ENCODE results near the gene COMT.
"Not testable (repeated sequence)": the region's sequence is repeated elsewhere in the genome, so short reads cannot be mapped to it uniquely, and the experiment has no call there.

The COMT gene

DNA sequence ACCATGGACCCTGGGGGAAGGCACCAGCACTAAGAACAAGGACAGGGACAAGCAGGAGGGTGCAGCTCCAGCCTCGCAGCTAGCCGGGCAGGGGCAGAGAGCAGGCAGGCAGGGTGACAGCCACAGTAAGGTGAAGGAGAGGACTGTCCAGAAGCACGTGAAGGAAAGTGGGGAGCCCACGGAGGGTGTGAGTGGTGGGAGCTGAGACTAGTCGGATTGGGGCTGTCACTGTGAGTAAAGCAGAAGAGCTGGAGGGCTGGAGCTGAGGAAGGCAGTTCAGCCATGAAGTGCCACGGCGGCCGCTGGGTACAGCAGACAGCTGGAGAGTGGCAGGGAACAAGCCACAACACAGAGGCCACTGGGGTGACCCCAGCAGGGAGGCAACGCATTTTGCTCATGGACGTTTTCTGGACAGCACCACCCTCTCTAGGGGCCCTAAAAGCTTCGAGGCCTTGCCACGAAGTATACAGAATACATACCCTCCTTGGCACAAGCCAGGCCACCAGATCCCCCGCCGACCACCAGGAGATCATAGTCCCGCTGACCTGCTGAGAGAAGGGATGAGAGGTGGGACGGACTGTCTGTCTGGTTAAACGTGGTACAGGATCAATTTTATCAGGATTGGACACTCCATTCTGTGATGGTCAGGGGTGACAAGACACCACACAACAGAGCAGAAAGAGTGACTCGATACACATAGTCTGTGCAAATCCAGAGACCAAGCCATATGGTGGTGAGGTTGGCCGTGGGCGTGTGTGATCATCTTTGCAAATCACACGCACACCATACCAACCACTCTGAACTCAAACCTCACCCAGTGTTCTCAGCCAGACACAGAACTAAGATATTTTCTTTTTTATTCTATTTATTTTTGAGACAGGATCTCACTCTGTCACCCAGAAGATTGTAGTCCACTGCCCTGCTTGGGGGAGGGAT, 10.8 kb upstream of the COMT start:
- no peak for DNase-seq (ENCODE audit: low read depth)
- no peak overlapping the region for H3K4me3 ChIP-seq (ENCODE audit: low read depth, low read length)
- TF ChIP-seq, protein P1, sequence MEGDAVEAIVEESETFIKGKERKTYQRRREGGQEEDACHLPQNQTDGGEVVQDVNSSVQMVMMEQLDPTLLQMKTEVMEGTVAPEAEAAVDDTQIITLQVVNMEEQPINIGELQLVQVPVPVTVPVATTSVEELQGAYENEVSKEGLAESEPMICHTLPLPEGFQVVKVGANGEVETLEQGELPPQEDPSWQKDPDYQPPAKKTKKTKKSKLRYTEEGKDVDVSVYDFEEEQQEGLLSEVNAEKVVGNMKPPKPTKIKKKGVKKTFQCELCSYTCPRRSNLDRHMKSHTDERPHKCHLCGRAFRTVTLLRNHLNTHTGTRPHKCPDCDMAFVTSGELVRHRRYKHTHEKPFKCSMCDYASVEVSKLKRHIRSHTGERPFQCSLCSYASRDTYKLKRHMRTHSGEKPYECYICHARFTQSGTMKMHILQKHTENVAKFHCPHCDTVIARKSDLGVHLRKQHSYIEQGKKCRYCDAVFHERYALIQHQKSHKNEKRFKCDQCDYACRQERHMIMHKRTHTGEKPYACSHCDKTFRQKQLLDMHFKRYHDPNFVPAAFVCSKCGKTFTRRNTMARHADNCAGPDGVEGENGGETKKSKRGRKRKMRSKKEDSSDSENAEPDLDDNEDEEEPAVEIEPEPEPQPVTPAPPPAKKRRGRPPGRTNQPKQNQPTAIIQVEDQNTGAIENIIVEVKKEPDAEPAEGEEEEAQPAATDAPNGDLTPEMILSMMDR (conservative IDR thresholded peaks at IDR 0.05; ENCODE audit: low read depth, low read length): no peak

DNA sequence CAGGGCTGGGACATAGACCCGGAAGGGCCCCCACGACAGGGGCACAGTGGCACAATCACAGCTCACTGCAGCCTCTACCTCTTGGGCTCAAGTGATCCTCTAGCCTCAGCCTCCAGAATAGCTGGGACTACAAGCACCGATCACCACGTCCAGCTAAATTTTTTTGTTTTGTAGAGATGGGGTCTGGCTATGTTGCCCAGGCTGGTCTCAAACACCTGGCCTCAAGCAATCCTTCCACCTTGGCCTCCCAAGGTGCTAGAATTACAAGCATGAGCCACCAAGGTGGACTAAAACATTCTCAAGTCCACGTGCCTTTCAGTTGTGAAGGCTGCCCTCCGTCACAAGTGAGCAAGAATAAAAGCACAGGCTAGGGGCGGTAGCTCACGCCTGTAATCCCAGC, 10.1 kb upstream of the COMT start:
- no peak overlapping the region for H3K4me3 ChIP-seq (ENCODE audit: low read depth, low read length)
- no peak for DNase-seq (ENCODE audit: low read depth)
- TF ChIP-seq, protein P1 (conservative IDR thresholded peaks at IDR 0.05; ENCODE audit: low read depth, low read length): no peak

DNA sequence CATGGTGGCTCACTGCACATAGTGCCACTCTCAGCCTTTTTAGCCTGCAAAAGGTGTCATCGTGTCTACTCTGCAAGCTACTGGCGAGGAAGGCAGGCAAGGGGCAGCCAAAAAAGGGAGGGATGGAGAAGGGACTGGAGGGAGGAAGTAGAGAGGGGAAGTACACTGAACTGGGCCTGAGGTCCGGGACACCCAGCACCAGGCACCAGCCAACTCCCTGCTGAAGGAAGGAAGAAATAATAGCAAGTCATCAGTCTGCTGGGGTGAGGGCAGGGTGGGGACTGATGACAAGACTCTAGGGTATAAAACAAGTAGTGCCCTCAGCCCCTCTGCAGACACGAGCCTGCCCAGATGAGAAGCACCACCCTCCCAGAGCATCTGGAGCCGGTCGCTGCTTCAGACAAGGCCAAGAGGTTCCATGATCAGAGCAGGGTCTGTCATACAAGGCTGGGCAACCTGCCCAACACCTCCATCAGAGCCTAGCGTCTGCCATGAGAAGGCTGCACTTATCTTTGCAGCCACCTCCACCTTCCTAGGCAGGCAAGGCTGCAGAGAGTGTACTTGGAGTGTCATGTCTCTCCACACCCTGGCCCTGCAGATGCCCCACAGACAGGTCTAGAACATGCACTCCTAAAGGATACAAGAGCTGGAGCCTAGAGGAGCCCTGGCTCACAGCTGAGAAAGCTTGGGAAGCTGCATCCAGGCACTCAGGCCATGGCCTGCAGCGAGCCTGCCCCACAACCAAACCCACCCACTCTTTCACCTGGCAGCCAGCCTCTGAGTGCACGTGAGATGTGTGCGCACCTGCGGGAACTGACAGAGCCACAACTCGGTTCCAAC, 9.0 kb upstream of the COMT start:
- DNase-seq (ENCODE audit: low read depth): no peak
- H3K4me3 ChIP-seq (ENCODE audit: low read depth, low read length): no peak overlapping the region
- TF ChIP-seq, protein P1 (conservative IDR thresholded peaks at IDR 0.05; ENCODE audit: low read depth, low read length): no peak

DNA sequence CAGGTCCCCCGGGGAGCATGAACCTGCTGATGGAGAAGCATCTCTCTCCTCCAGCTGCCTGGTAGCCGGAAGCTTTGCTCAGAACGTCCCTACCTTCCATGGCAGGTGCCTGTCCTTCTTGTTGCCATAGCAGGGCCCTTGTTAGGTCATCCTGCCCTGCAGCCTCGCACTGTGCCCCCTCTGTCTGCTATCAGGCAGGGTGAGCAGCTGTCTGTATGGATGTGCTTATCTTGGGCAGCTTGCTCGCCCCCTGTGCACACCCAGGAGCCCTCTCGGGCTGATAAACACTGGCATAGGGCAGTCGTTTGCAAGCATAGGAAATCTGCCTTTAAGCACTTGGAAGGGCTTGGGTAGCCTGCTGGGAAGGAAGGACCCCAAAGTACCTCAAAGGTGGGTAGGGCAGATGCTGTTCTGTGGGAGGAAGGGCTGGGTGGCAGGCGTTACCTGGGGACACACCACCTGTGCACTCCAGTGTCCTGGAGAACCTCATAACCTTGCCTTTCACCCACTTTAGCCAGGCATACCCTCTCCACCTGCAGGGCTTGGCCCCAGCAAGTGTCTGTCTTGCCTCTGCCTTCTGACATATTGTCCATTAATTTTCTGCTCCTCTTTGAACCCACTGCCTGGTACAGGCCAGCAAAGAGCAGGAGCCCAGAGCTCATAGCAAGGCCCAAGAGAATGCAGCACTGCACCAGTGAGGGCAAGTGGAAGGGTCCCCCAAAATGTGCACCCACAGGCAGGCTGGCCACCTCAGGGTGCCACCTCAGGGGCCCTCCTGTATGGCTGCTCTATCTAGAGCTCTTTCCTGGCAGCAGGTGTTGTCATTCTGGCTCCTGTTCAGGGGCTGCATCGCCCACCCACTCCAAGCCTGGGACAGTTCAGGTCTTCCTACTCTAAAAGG, 8.0 kb upstream of the COMT start:
- no peak for DNase-seq (ENCODE audit: low read depth)
- TF ChIP-seq, protein P1 (conservative IDR thresholded peaks at IDR 0.05; ENCODE audit: low read depth, low read length): no peak

DNA sequence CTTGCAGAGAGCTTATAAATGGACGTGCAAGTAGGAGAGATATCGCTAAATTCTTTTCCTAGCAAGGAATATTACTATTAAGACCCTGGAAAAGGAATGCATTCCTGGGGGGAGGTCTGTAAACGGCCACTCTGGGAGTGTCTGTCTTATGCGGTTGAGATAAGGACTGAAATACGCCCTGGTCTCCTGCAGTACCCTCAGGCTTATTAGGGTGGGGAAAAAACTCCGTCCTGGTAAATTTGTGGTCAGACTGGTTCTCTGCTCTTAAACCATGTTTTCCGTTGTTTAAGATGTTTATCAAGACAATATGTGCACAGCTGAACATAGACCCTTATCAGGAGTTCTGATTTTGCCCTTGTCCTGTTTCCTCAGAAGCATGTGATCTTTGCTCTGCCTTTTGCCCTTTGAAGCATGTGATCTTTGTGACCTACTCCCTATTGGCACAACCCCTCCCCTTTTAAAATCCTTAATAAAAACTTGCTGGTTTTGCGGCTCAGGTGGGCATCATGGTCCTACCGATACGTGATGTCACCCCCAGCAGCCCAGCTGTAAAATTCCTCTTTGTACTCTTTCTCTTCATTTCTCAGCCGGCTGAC, 6.4 kb upstream of the COMT start:
- not testable (repeated sequence) for H3K4me3 ChIP-seq (ENCODE audit: low read depth, low read length); DNase-seq (ENCODE audit: low read depth)

More for the DNA sequence above, 8.0 kb upstream of the COMT start:
- H3K4me3 ChIP-seq (ENCODE audit: low read depth, low read length): no peak overlapping the region

DNA sequence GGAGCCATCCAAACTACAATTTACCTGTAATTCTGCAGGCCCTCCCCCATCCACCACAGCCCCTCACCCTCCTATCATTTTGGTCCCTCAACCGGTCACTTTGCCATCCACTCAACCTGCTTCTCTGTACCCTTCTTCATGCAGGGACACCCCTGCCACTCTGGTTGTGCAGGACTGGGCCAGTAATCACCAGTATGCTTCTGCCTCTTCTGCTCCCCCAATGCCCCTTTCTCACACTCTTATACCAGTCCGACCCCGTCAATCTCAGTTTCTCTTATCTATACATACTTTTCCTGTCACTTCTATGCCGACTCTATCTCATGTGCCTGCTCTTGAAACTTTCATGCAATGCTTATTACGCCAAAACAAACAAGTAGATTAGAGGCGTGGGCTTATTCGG, 5.1 kb upstream of the COMT start:
- no peak for DNase-seq (ENCODE audit: low read depth)
- TF ChIP-seq, protein P1 (conservative IDR thresholded peaks at IDR 0.05; ENCODE audit: low read depth, low read length): no peak
- no peak overlapping the region for H3K4me3 ChIP-seq (ENCODE audit: low read depth, low read length)

Data from choroid plexus epithelial cell (primary cell).